Measurements from ENCODE around the gene ZBED4.

GRCh38 chr22:49820984-49821383 is 32.7 kb upstream of the ZBED4 start:
- TF ChIP-seq POLR2A (IDR thresholded peaks at IDR 0.05) (no peak), CTCF (IDR thresholded peaks at IDR 0.05) (no peak)

Data from Peyer's patch (tissue), 4 donors.